SK-N-SH treated with all-trans-retinoic acid at 6 μM for 48 hours (cell line): ENCODE results near the gene PAEP.
"Not testable (repeated sequence)": the region's sequence is repeated elsewhere in the genome, so short reads cannot be mapped to it uniquely, and the experiment has no call there.

Experiments used
- ATAC-seq: fragments of 200-7000 bp; cut with Tn5 transposase; 3 replicates; pipeline ENCODE4 v1.9.1; 2020; ENCODE audit warnings: mild to moderate bottlenecking, moderate library complexity
- ARNTL ChIP-seq: fragments of 450-650 bp; formaldehyde crosslinking; IDR thresholded peaks from 2 replicates; pipeline ENCODE4 v1.5.0; 2020; ENCODE audit warnings: low read depth, mild to moderate bottlenecking, moderate library complexity, borderline replicate concordance
- BACH2 ChIP-seq: fragments of 250-450 bp; sonication (Bioruptor Pico); IDR thresholded peaks from 2 replicates; pipeline ENCODE4 v1.9.0; 2021; ENCODE audit warnings: mild to moderate bottlenecking, borderline replicate concordance
- CREB5 ChIP-seq: fragments of 250-450 bp; sonication (Bioruptor Pico); IDR thresholded peaks from 2 replicates; pipeline ENCODE4 v1.5.1; 2020; ENCODE audit warnings: low read depth, mild to moderate bottlenecking, moderate library complexity
- CSRNP3 ChIP-seq: fragments of 250-450 bp; sonication (Bioruptor Pico); IDR thresholded peaks from 2 replicates; pipeline ENCODE4 v1.5.1; 2021; ENCODE audit warnings: mild to moderate bottlenecking, moderate library complexity
- GLIS3 ChIP-seq: fragments of 250-450 bp; sonication (Bioruptor Pico); IDR thresholded peaks from 2 replicates; pipeline ENCODE4 v1.5.0; 2020; ENCODE audit warnings: mild to moderate bottlenecking, moderate library complexity
- ISL1 ChIP-seq: fragments of 250-450 bp; sonication (Bioruptor Pico); IDR thresholded peaks from 2 replicates; pipeline ENCODE4 v2.1.2; 2022; ENCODE audit warnings: mild to moderate bottlenecking, moderate library complexity
- OSR1 ChIP-seq: fragments of 250-450 bp; sonication (Bioruptor Pico); IDR thresholded peaks from 2 replicates; pipeline ENCODE4 v1.8.0; 2022; ENCODE audit warnings: moderate library complexity, mild to moderate bottlenecking, inconsistent platforms
- POU6F1 ChIP-seq: fragments of 250-450 bp; sonication (Bioruptor Pico); IDR thresholded peaks from 2 replicates; pipeline ENCODE4 v1.8.0; 2021; ENCODE audit warnings: low read depth, mild to moderate bottlenecking, moderate library complexity, borderline replicate concordance
- PPARA ChIP-seq: fragments of 250-450 bp; sonication (Bioruptor Pico); IDR thresholded peaks from 2 replicates; pipeline ENCODE4 v1.5.0; 2020; ENCODE audit warnings: mild to moderate bottlenecking, borderline replicate concordance
- RARB ChIP-seq: fragments of 250-450 bp; sonication (Bioruptor Pico); IDR thresholded peaks from 2 replicates; pipeline ENCODE4 v1.8.0; 2021; ENCODE audit warnings: mild to moderate bottlenecking, moderate library complexity
- SNAI2 ChIP-seq: fragments of 250-450 bp; sonication (Bioruptor Pico); IDR thresholded peaks from 2 replicates; pipeline ENCODE4 v1.5.0; 2020; ENCODE audit warnings: mild to moderate bottlenecking, moderate library complexity
- TCF4 ChIP-seq: fragments of 250-450 bp; sonication (Bioruptor Pico); IDR thresholded peaks from 2 replicates; pipeline ENCODE4 v1.8.0; 2021; ENCODE audit warnings: mild to moderate bottlenecking, moderate library complexity, borderline replicate concordance
- TOX ChIP-seq: fragments of 250-450 bp; sonication (Bioruptor Pico); IDR thresholded peaks from 2 replicates; pipeline ENCODE4 v1.8.0; 2021; ENCODE audit warnings: mild to moderate bottlenecking, moderate library complexity, borderline replicate concordance
- TSHZ2 ChIP-seq: fragments of 250-450 bp; sonication (Bioruptor Pico); IDR thresholded peaks from 2 replicates; pipeline ENCODE4 v1.5.0; 2020; ENCODE audit warnings: mild to moderate bottlenecking, moderate library complexity
- ZC3H10 ChIP-seq: fragments of 250-450 bp; sonication (Bioruptor Pico); IDR thresholded peaks from 2 replicates; pipeline ENCODE4 v1.5.1; 2021; ENCODE audit warnings: mild to moderate bottlenecking, moderate library complexity
- ZFP3 ChIP-seq: fragments of 250-450 bp; sonication (Bioruptor Pico); IDR thresholded peaks from 2 replicates; pipeline ENCODE4 v1.5.0; 2020; ENCODE audit warnings: mild to moderate bottlenecking, moderate library complexity
- ZFP30 ChIP-seq: fragments of 450-650 bp; formaldehyde crosslinking; IDR thresholded peaks from 2 replicates; pipeline ENCODE4 v1.5.0; 2022; ENCODE audit warnings: mild to moderate bottlenecking, moderate library complexity
- ZNF70 ChIP-seq: fragments of 450-650 bp; formaldehyde crosslinking; IDR thresholded peaks from 2 replicates; pipeline ENCODE4 v1.5.0; 2020; ENCODE audit warnings: mild to moderate bottlenecking, moderate library complexity
- ZNF8 ChIP-seq: fragments of 450-650 bp; formaldehyde crosslinking; IDR thresholded peaks from 2 replicates; pipeline ENCODE4 v1.5.0; 2020; ENCODE audit warnings: mild to moderate bottlenecking, moderate library complexity
- TF ChIP-seq, protein P1 (sequence below): fragments of 250-450 bp; sonication (Bioruptor Pico); IDR thresholded peaks from 2 replicates; pipeline ENCODE4 v1.8.0; 2020; ENCODE audit warnings: mild to moderate bottlenecking, moderate library complexity, borderline replicate concordance

PAEP gene

DNA sequence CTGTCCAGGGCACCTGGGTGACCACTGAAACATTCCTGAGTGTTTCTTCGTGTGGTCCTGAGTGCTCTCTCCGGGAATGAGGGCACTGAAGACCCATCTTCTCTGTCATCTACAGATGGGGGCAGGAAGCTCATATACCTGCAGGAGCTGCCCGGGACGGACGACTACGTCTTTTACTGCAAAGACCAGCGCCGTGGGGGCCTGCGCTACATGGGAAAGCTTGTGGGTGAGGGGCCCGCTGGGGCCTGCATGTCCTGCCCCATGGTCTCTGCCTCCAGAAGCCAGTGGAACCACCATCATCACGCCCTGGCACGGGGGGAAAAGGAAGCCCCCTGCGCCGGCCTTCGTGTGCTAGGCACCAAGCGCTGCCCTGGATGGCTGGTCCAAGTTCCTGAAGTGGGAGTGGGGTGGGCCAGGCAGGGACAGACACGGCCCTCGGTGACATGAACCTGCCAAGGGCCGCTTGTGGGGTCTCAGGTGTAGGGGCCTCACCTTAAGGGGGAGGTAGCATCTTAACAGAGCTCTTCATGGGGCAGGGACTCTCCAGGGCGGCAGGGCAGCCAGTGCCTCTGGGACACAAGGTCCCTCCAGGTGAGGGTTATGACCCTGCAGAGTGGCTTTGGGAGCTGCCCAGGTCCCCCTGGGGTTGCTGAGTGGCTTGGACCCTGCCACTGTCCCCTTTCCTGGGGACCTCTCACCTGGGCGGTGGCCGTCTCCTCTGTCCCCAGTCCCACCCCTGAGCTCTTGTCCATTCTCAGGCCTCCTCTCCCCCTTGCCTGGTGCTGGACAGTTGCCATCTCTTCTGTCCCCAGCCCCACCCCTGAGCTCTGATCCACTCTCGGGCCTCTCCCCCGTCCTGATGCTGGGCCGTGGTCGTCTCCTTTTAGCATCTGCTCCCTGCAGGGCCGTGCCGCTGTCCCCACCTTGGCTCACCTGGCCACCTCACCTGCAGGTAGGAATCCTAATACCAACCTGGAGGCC is 13.5 kb upstream of the PAEP start:
- TF ChIP-seq ZFP3 (CRISPR knock-in tag) (no peak), CSRNP3 (CRISPR knock-in tag) (no peak), ZC3H10 (CRISPR knock-in tag) (no peak), TCF4 (CRISPR knock-in tag) (no peak), ZFP30 (CRISPR knock-in tag) (no peak), TSHZ2 (no peak), GLIS3 (no peak), SNAI2 (CRISPR knock-in tag) (no peak), PPARA (no peak), ZNF8 (CRISPR knock-in tag) (no peak), ARNTL (CRISPR knock-in tag) (no peak), BACH2 (CRISPR knock-in tag) (no peak), RARB (CRISPR knock-in tag) (no peak), ZNF70 (CRISPR knock-in tag) (no peak), TOX (CRISPR knock-in tag) (no peak), OSR1 (CRISPR knock-in tag) (no peak), ISL1 (no peak), POU6F1 (CRISPR knock-in tag) (no peak), CREB5 (CRISPR knock-in tag) (no peak)
- TF ChIP-seq, protein P1, sequence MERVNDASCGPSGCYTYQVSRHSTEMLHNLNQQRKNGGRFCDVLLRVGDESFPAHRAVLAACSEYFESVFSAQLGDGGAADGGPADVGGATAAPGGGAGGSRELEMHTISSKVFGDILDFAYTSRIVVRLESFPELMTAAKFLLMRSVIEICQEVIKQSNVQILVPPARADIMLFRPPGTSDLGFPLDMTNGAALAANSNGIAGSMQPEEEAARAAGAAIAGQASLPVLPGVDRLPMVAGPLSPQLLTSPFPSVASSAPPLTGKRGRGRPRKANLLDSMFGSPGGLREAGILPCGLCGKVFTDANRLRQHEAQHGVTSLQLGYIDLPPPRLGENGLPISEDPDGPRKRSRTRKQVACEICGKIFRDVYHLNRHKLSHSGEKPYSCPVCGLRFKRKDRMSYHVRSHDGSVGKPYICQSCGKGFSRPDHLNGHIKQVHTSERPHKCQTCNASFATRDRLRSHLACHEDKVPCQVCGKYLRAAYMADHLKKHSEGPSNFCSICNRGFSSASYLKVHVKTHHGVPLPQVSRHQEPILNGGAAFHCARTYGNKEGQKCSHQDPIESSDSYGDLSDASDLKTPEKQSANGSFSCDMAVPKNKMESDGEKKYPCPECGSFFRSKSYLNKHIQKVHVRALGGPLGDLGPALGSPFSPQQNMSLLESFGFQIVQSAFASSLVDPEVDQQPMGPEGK (CRISPR knock-in tag), result no peak
- no peak for ATAC-seq

- not testable (repeated sequence) for ATAC-seq
Measured at GRCh38 chr9:135549478-135550343, 11.8 kb upstream of the PAEP start.
